Peyer's patch (tissue), 4 donors: ENCODE measurements around the gene PPP1R12B. TPM values are rescaled to one million over a fixed set of nuclear protein-coding genes. Genes with fewer than 3 reads are reported as not detected.

Experiments
- DNase-seq, 3 donors: peaks; one replicate each; pipeline ENCODE4 v3.0.0-alpha.2; 2017 to 2019
- H3K27ac ChIP-seq, 4 donors: fragments of 200-600 bp; sonication (generic); one replicate each; pipeline ENCODE4 v1.5.1; 2016 to 2019
- H3K27me3 ChIP-seq, 2 donors: fragments of 200-600 bp; sonication (generic); one replicate each; pipeline ENCODE4 v1.5.1; 2019
- H3K36me3 ChIP-seq, 3 donors: fragments of 200-600 bp; sonication (generic); one replicate each; pipeline ENCODE4 v1.5.1; 2016 to 2019
- H3K4me1 ChIP-seq, 4 donors: fragments of 200-600 bp; sonication (generic); one replicate each; pipeline ENCODE4 v1.5.1; 2016 to 2019
- H3K4me3 ChIP-seq, 4 donors: fragments of 200-600 bp; sonication (generic); 1 replicate in 3 of 4; 2 replicates in 1 of 4; pipeline ENCODE4 v1.5.1; 2016 to 2019; ENCODE audit warnings: mild to moderate bottlenecking in 1 of 4
- H3K9me3 ChIP-seq, 4 donors: fragments of 200-600 bp; sonication (generic); one replicate each; pipeline ENCODE4 v1.5.1; 2016 to 2019; ENCODE audit warnings: mild to moderate bottlenecking in 1 of 4
- POLR2A ChIP-seq, 2 donors: fragments of 450-650 bp; IDR thresholded peaks; one replicate each; pipeline ENCODE4 v1.5.1; 2017; ENCODE audit warnings: antibody characterized with exemption in 2 of 2, mild to moderate bottlenecking in 2 of 2, moderate library complexity in 2 of 2
- total RNA-seq, 4 donors: library from RNA; depleted of rRNA; stranded (reverse); fragments of >200 nt; gene quantifications; one replicate each; pipeline ENCODE4 v1.1.0, GENCODE V29; 2016
- TF ChIP-seq, protein P1 (sequence below), 6 experiments: fragments of 450-650 bp in 4 of 6; fragments of 200-600 bp in 2 of 6; sonication (generic) in 1 of 6; IDR thresholded peaks; one replicate each; pipeline ENCODE4 v1.5.1; 2017 to 2019; ENCODE audit warnings: antibody characterized with exemption in 6 of 6, mild to moderate bottlenecking in 3 of 6, moderate library complexity in 1 of 6

PPP1R12B gene
- total RNA-seq, 4 donors from 2014 or later = 33.1 to 131 (median 90.8) TPM

DNA sequence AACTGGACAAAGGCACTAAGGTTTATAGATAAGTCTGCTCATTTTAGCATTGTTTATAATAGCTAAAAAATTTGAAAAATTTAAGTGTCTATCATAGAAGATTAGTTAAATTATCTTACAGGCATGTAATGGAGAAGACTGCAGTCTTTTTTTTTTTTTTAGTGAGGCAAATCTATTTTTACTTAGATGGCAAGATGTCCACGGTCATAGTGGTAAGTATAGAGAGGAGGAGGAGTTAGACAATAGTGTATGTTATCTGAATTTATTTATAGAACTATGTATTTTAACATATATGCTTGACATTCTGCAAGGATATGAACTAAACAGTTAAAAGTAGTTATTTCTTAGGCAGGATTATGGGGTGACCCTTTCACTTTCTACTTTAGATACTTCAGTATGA lies 212.7 kb downstream of the PPP1R12B start:
- Histone ChIP-seq H3K27me3 (no peaks in the 10 kb centered on the region), H3K36me3 (peaks cover 0 to 19% (median 0%) of the 10 kb centered on the region in 3 donors), H3K4me1 (peaks cover 0 to 3% (median 0%) of the 10 kb centered on the region in 4 donors), H3K4me3 (no peak overlapping the region), H3K27ac (peak overlapping the region in 1 of 4 donors; percentile 12), H3K9me3 (no peaks in the 10 kb centered on the region)
- no peak for DNase-seq
- TF ChIP-seq, protein P1, sequence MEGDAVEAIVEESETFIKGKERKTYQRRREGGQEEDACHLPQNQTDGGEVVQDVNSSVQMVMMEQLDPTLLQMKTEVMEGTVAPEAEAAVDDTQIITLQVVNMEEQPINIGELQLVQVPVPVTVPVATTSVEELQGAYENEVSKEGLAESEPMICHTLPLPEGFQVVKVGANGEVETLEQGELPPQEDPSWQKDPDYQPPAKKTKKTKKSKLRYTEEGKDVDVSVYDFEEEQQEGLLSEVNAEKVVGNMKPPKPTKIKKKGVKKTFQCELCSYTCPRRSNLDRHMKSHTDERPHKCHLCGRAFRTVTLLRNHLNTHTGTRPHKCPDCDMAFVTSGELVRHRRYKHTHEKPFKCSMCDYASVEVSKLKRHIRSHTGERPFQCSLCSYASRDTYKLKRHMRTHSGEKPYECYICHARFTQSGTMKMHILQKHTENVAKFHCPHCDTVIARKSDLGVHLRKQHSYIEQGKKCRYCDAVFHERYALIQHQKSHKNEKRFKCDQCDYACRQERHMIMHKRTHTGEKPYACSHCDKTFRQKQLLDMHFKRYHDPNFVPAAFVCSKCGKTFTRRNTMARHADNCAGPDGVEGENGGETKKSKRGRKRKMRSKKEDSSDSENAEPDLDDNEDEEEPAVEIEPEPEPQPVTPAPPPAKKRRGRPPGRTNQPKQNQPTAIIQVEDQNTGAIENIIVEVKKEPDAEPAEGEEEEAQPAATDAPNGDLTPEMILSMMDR (IDR thresholded peaks at IDR 0.05) = no peak

DNA sequence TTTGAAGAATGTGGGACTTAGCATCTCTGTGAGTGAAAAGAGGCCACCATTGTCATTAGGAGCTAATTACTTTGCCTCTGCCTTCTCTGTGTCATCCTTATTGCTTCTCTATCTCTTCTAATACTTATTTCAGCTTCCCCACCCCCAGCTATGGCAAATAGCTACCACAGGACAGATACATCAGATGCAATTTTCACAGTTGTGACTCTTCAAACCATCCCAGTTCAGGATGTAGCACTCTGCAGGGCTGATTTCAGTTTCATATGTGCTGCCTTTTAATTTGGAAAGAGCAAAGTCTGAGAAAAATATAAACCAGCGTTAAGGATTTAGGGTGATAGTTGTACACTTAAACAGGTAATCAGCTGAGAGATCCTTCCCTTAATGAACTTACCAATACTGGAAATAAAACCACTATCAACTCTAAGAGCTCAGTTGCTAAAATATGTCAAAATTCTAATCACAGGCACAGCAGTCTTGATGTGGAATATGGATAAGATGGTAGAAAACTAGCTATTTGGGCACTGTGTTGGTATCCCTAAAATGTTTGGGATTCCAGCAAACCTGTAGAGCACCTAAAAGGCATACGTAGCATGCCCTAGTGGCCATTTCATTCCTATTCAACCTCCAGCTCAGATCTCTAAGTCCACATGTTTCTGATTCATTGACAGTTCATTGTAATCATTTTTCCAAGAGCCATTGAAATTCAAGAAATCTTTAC lies 213.4 kb downstream of the PPP1R12B start:
- Histone ChIP-seq H3K4me3 (no peak overlapping the region), H3K27ac (peak overlapping the region in 1 of 4 donors; percentile 12), H3K27me3 (no peaks in the 10 kb centered on the region), H3K4me1 (peaks cover 0 to 3% (median 0%) of the 10 kb centered on the region in 4 donors), H3K9me3 (no peaks in the 10 kb centered on the region), H3K36me3 (peaks cover 0 to 22% (median 0%) of the 10 kb centered on the region in 3 donors)
- no peak for TF ChIP-seq POLR2A (IDR thresholded peaks at IDR 0.05)
- TF ChIP-seq, protein P1 (IDR thresholded peaks at IDR 0.05) = no peak
- no peak for DNase-seq

DNA sequence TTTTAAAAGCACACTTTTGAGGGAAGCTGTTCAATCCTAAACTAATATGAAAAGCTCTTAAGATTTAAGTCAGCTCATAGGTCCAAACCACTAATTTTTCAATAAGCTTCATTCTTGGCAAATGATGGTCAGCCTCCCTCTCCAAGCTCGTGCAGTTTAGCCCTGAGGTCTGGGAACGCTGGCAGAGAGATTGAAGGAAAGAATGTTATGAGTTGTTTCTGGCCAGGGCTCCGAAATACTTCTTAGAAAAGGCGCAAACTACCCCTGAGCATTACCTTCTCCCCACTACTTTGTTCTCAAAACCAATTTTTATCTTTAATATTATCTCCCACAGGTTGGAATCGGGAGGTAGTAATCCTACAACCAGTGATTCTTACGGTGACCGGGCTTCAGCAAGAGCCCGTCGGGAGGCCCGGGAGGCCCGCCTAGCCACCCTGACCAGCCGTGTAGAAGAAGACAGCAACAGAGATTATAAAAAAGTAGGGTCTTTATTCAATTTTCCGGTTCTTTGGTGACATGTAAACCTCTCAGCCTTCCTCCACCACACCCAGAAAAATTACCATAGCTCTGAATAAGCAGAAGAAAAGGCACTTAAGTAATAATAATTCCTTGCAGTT lies 214.1 kb downstream of the PPP1R12B start:
- peaks cover 0 to 3% (median 1%) of the 10 kb centered on the region in 4 donors for H3K4me1 ChIP-seq
- no peak for TF ChIP-seq POLR2A (IDR thresholded peaks at IDR 0.05)
- TF ChIP-seq, protein P1 (IDR thresholded peaks at IDR 0.05) = no peak
- H3K27me3 ChIP-seq = no peaks in the 10 kb centered on the region
- H3K27ac ChIP-seq = peak overlapping the region in 1 of 4 donors; percentile 48
- no peak overlapping the region for H3K4me3 ChIP-seq
- peaks cover 0 to 25% (median 0%) of the 10 kb centered on the region in 3 donors for H3K36me3 ChIP-seq
- H3K9me3 ChIP-seq = no peaks in the 10 kb centered on the region
- no peak for DNase-seq

DNA sequence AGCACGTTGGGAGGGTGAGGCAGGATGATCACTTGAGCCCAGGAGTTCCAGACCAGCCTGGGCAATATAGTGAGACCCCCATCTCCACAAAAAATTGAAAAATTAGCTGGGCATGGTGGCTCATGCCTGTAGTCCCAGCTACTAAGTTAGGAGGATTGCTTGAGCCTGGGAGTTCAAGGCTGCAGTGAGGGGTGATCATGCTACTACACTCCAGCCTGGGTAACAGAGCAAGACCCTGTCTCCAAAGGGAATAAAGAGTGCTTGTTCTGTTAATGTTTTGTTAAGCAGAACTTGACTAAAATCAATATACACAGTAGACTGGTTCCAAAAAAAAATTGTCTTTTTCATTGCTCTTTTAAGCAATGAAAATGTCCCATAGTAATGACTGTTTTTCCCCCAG lies 215.3 kb downstream of the PPP1R12B start:
- no peak for TF ChIP-seq POLR2A (IDR thresholded peaks at IDR 0.05)
- TF ChIP-seq, protein P1 (IDR thresholded peaks at IDR 0.05) = no peak
- no peaks in the 10 kb centered on the region for H3K27me3 ChIP-seq
- peak overlapping the region in 1 of 4 donors; percentile 48 for H3K27ac ChIP-seq
- peaks cover 0 to 29% (median 0%) of the 10 kb centered on the region in 3 donors for H3K36me3 ChIP-seq
- H3K4me3 ChIP-seq = no peak overlapping the region
- H3K4me1 ChIP-seq = peaks cover 0 to 13% (median 2%) of the 10 kb centered on the region in 4 donors
- no peak for DNase-seq
- no peaks in the 10 kb centered on the region for H3K9me3 ChIP-seq

DNA sequence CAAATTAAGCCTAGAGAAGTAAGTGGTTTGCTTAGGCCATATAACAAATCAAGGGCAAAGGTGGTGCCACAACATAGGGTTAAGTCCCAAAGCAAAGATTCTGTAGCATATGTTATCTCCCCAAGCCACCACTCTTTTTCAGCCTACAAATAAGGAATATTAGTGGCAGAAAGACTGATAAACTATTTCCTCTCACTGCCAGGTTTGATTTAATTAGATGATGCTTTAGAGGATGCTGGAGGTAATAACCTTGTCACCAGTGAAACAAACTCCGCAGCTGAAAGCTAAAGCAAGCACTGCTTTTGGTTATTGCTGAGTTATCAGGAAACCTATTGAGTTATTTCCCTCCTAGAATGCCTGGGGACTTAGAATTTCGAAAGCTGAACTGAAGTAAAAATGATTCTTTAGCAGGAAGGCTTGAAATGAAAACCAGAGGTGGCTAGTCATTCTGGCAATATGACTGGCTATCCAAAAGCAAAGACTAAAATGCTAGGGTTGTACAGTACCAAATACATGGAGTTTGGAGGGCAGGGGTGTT lies 216.5 kb downstream of the PPP1R12B start:
- no peak for DNase-seq
- no peaks in the 10 kb centered on the region for H3K27me3 ChIP-seq
- H3K4me3 ChIP-seq = no peak overlapping the region
- TF ChIP-seq POLR2A (IDR thresholded peaks at IDR 0.05) = no peak
- TF ChIP-seq, protein P1 (IDR thresholded peaks at IDR 0.05) = no peak
- peaks cover 0 to 39% (median 0%) of the 10 kb centered on the region in 3 donors for H3K36me3 ChIP-seq
- no peaks in the 10 kb centered on the region for H3K9me3 ChIP-seq
- H3K4me1 ChIP-seq = peaks cover 0 to 25% (median 2%) of the 10 kb centered on the region in 4 donors
- peak overlapping the region in 1 of 4 donors; percentile 53 for H3K27ac ChIP-seq
